NCI-H2227 (cell line): ENCODE data around the gene OR4N5.

Experiments
- DNase-seq: peaks from one replicate; lab custom pipeline; 2025; ENCODE audit not compliant: unreplicated experiment; lab: John Stamatoyannopoulos, UW

Gene OR4N5

GRCh38 chr14:20194101-20194500 lies 55.5 kb downstream of the OR4N5 start:
- no peak for DNase-seq
